Endodermal cell (in vitro differentiated cells): ENCODE measurements around the gene MICAL3. TPM values are rescaled to one million over a fixed set of nuclear protein-coding genes. Genes with fewer than 3 reads are reported as not detected.

ENCODE experiments used
- DNase-seq: peaks from one replicate; pipeline ENCODE4 v3.0.0-alpha.2; 2017
- H3K27ac ChIP-seq: 2 replicates; pipeline ENCODE4 v1.5.1; 2013; ENCODE audit warnings: mild to moderate bottlenecking, low read depth, low read length, moderate library complexity
- H3K27me3 ChIP-seq: 2 replicates; pipeline ENCODE4 v1.6.1; 2013; ENCODE audit warnings: mild to moderate bottlenecking, low read length, moderate library complexity; ENCODE audit not compliant: insufficient read depth, control insufficient read depth, poor library complexity, severe bottlenecking
- H3K36me3 ChIP-seq: 2 replicates; pipeline ENCODE4 v1.7.0; 2013; ENCODE audit warnings: mild to moderate bottlenecking, low read length, moderate library complexity; ENCODE audit not compliant: control insufficient read depth, insufficient read depth
- H3K4me1 ChIP-seq: one replicate; pipeline ENCODE4 v1.7.0; 2013; ENCODE audit warnings: low read length; ENCODE audit not compliant: control insufficient read depth, insufficient read depth
- H3K4me3 ChIP-seq: 2 replicates; pipeline ENCODE4 v1.5.1; 2013; ENCODE audit warnings: mild to moderate bottlenecking, low read length, moderate library complexity
- H3K9ac ChIP-seq: 2 replicates; pipeline ENCODE4 v1.6.1; 2013; ENCODE audit warnings: mild to moderate bottlenecking, low read length, moderate library complexity; ENCODE audit not compliant: poor library complexity, severe bottlenecking; ENCODE audit errors: extremely low read depth
- H3K9me3 ChIP-seq: 2 replicates; pipeline ENCODE4 v1.6.1; 2013; ENCODE audit warnings: mild to moderate bottlenecking, low read length, moderate library complexity; ENCODE audit not compliant: control insufficient read depth
- H3K27ac Mint-ChIP-seq: 2 replicates; pipeline ENCODE4 v1.8.0; 2020; ENCODE audit warnings: mixed read lengths
- H3K27me3 Mint-ChIP-seq: 2 replicates; pipeline ENCODE4 v1.8.0; 2021; ENCODE audit warnings: mild to moderate bottlenecking, mixed read lengths; ENCODE audit not compliant: insufficient read depth
- H3K36me3 Mint-ChIP-seq: 2 replicates; pipeline ENCODE4 v1.8.0; 2020; ENCODE audit warnings: low read depth, mixed read lengths
- H3K4me1 Mint-ChIP-seq: 2 replicates; pipeline ENCODE4 v1.8.0; 2020; ENCODE audit warnings: mixed read lengths
- H3K4me3 Mint-ChIP-seq: 2 replicates; pipeline ENCODE4 v1.8.0; 2020; ENCODE audit warnings: mild to moderate bottlenecking, moderate library complexity, mixed read lengths
- H3K9me3 Mint-ChIP-seq: 2 replicates; pipeline ENCODE4 v1.8.0; 2020; ENCODE audit warnings: mild to moderate bottlenecking, mixed read lengths
- CTCF ChIP-seq: fragments of 200-600 bp; sonication (generic); conservative IDR thresholded peaks from 2 replicates; pipeline ENCODE4 v1.5.0; 2021; ENCODE audit warnings: antibody characterized with exemption, mild to moderate bottlenecking
- WGBS, 2 experiments: methylation state at CpG; one replicate each; pipeline versions ENCODE4 v1.1.5 to v1.1.7; 2013; ENCODE audit warnings: missing lambda C conversion rate in 2 of 2, mixed read lengths in 1 of 2; ENCODE audit not compliant: insufficient coverage in 1 of 2, insufficient read length in 1 of 2; 5-methylcytosine and 5-hydroxymethylcytosine counted together
- total RNA-seq, 2 donors: library from RNA; stranded (reverse); fragmentation: NEBNext Ultra II Directional in 1 of 2; extraction: Animal tissue kit (Norgen Biotek cat#: 25700) in 1 of 2; gene quantifications; 2 replicates in 1 of 2; 3 replicates in 1 of 2; pipeline ENCODE4 v1.2.1, GENCODE V29; 2021

MICAL3 gene
- total RNA-seq, 2 donors from 2014 or later = 42.8 to 48.1 TPM

DNA sequence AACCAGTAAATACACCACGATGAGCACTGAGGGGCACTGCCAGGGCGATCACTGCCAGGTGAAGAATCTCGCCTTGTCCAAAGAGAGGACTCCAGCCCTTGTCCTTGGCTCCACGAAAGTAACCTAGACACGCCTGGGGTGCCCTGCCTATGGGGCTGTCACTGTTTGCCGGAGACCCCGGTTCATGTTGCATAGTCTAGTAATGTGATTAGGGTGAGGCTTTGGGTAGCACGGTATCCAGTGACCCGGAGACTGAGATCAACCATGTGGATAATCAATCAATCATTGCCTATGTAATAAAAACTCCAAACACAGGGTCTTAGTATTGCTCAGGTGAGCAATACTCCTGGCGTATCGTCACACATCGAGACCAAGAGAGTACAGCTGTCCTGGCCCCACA, 190.9 kb downstream of the MICAL3 start:
- Histone ChIP-seq H3K9ac (no peak overlapping the region), H3K27me3 (no peaks in the 10 kb centered on the region), H3K27ac (no peak overlapping the region), H3K4me3 (no peak overlapping the region), H3K36me3 (peaks cover 6% of the 10 kb centered on the region), H3K4me1 (peaks cover 5% of the 10 kb centered on the region), H3K9me3 (no peaks in the 10 kb centered on the region)
- Mint-ChIP-seq H3K9me3 (no peaks in the 10 kb centered on the region), H3K4me3 (no peak overlapping the region), H3K27ac (no peak overlapping the region), H3K36me3 (peaks cover 8% of the 10 kb centered on the region), H3K4me1 (no peaks in the 10 kb centered on the region), H3K27me3 (no peaks in the 10 kb centered on the region)
- 81 to 83% methylated on average over 9 to 12 of the region's 12 CpGs for WGBS, 2 experiments
- no peak for TF ChIP-seq CTCF
- DNase-seq = no peak

GRCh38 chr22:17832665-17833064, 191.7 kb downstream of the MICAL3 start:
- no peak for TF ChIP-seq CTCF
- Histone ChIP-seq H3K27ac (no peak overlapping the region), H3K4me3 (no peak overlapping the region), H3K36me3 (peaks cover 5% of the 10 kb centered on the region), H3K9me3 (no peaks in the 10 kb centered on the region), H3K9ac (no peak overlapping the region), H3K27me3 (no peaks in the 10 kb centered on the region), H3K4me1 (peaks cover 5% of the 10 kb centered on the region)
- Mint-ChIP-seq H3K4me1 (no peaks in the 10 kb centered on the region), H3K36me3 (peaks cover 11% of the 10 kb centered on the region), H3K4me3 (no peak overlapping the region), H3K27me3 (no peaks in the 10 kb centered on the region), H3K9me3 (no peaks in the 10 kb centered on the region), H3K27ac (no peak overlapping the region)
- no peak for DNase-seq
- 92 to 93% methylated on average over 8 to 10 of the region's 10 CpGs for WGBS, 2 experiments

- Mint-ChIP-seq H3K36me3 (peaks cover 15% of the 10 kb centered on the region), H3K9me3 (no peaks in the 10 kb centered on the region), H3K4me1 (no peaks in the 10 kb centered on the region), H3K27ac (no peak overlapping the region), H3K4me3 (no peak overlapping the region), H3K27me3 (no peaks in the 10 kb centered on the region)
- no peak overlapping the region for H3K4me3 ChIP-seq
- DNase-seq = no peak
- H3K27ac ChIP-seq = no peak overlapping the region
- peaks cover 5% of the 10 kb centered on the region for H3K36me3 ChIP-seq
- TF ChIP-seq CTCF = no peak
- 95% methylated on average over 7 to 17 of the region's 17 CpGs for WGBS, 2 experiments
- no peaks in the 10 kb centered on the region for H3K27me3 ChIP-seq
- H3K9ac ChIP-seq = no peak overlapping the region
- H3K4me1 ChIP-seq = peaks cover 5% of the 10 kb centered on the region
- no peaks in the 10 kb centered on the region for H3K9me3 ChIP-seq
Measured at GRCh38 chr22:17831501-17832251, 192.7 kb downstream of the MICAL3 start.
